ENCODE results near the gene PROSER2. TPM values are rescaled to one million over a fixed set of nuclear protein-coding genes. Genes with fewer than 3 reads are reported as not detected.
A peak's percentile ranks its signal among the peaks of the same experiment; 100 is the strongest.

PROSER2 gene, protein sequence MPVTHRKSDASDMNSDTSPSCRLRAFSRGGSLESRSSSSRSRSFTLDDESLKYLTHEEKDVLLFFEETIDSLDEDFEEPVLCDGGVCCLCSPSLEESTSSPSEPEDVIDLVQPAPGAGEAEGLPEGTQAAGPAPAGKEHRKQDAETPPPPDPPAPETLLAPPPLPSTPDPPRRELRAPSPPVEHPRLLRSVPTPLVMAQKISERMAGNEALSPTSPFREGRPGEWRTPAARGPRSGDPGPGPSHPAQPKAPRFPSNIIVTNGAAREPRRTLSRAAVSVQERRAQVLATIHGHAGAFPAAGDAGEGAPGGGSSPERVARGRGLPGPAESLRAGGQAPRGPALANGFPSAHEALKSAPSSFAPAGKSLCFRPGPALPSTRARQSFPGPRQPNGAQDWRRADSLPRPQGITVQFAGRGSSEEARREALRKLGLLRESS
- 0.07 TPM in 1 of 2 replicates, not detected in the other for total RNA-seq
- total RNA-seq (2013): 0.63 TPM
- 0.10 TPM in 1 of 2 replicates, not detected in the other for polyA plus RNA-seq
- polyA minus RNA-seq: 0.57 TPM in 1 of 2 replicates, not detected in the other

DNA sequence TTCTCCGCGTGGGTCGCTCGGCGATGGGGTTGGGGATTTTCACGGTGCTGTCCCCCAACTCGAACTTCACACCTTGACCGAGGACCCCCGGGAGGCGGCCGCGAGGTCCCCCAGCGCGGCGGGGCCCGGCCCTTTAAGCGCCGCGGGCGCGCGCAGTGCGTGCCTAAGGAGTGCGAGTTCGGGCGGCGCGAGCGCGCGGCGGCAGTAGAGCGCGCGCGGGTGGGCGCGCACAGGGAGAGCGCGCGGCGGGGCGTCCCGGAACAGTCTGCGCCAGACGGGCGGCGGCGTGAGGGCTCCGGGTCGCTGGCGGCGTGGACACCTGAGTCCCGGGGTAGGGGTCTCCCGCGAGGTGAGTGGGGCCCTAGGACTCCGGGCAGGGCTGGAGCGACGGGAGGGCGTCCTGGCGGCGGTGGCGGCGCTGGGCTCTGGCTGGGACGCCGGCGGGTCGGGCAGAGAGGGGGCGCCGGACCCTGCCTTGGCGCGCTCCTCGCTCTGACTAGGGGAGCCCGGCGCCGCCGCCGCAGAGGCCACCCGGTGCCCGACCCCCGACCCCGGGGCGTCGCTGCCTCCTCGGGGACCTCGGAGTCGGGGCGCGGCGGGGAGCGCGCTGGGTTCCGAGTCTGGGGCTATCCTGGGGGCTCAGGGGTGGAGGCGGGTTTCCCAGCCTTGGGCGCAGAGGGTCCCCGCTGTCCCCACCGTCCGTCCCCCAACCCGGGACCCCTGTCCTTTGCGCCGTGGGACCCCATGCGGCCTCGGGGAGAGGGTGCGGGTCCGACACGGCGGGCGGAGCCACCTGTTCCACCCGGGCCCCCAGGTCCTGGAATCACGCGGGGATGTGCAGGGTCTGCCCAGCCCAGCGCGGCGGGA lies at the start of gene PROSER2:
Gene PROSER2 (plus strand): TSS at position 235 of the 867 bp plus-strand sequence. CDS start 28,722 bp downstream, outside the sequence.
- no peaks in the 10 kb centered on the region for H3K9me3 Mint-ChIP-seq (ENCODE audit: insufficient read depth)
- no peak for TF ChIP-seq EZH2 (IDR thresholded peaks at IDR 0.05; ENCODE audit: borderline replicate concordance, insufficient read depth, low read depth, low read length, poor library complexity, severe bottlenecking)
- TF ChIP-seq, protein P1, sequence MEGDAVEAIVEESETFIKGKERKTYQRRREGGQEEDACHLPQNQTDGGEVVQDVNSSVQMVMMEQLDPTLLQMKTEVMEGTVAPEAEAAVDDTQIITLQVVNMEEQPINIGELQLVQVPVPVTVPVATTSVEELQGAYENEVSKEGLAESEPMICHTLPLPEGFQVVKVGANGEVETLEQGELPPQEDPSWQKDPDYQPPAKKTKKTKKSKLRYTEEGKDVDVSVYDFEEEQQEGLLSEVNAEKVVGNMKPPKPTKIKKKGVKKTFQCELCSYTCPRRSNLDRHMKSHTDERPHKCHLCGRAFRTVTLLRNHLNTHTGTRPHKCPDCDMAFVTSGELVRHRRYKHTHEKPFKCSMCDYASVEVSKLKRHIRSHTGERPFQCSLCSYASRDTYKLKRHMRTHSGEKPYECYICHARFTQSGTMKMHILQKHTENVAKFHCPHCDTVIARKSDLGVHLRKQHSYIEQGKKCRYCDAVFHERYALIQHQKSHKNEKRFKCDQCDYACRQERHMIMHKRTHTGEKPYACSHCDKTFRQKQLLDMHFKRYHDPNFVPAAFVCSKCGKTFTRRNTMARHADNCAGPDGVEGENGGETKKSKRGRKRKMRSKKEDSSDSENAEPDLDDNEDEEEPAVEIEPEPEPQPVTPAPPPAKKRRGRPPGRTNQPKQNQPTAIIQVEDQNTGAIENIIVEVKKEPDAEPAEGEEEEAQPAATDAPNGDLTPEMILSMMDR (IDR thresholded peaks at IDR 0.05): no peak
- Histone ChIP-seq H3K9ac (ENCODE audit: low read length) (peak within 1 kb of the TSS; percentile 37), H3K36me3 (replicated peaks in 1 of 2; ENCODE audit: control extremely low read depth in 1 of 2, control insufficient read depth in 1 of 2, extremely low read depth in 1 of 2, insufficient read depth in 2 of 2, low read length in 1 of 2) (no peaks in the 10 kb centered on the region), H3K9me3 (ENCODE audit: control extremely low read depth in 1 of 3, control insufficient read depth in 2 of 3, insufficient read depth in 1 of 3, low read length in 2 of 3) (no peaks in the 10 kb centered on the region), H3K27me3 (replicated peaks in 1 of 4; ENCODE audit: control extremely low read depth in 1 of 4, control insufficient read depth in 3 of 4, insufficient read depth in 4 of 4, low read length in 3 of 4) (peaks cover 0 to 15% (median 9%) of the 10 kb centered on the region in 4 experiments), H4K20me1 (ENCODE audit: control insufficient read depth, insufficient read depth, low read length, poor library complexity, severe bottlenecking) (no peaks in the 10 kb centered on the region), H3K4me3 (ENCODE audit: control extremely low read depth in 1 of 5, extremely low read depth in 1 of 5, insufficient read depth in 1 of 5, low read depth in 2 of 5, low read length in 4 of 5) (peak within 1 kb of the TSS in 4 of 5 experiments; percentile 11 to 42 (median 33)), H3K4me2 (replicated peaks; ENCODE audit: low read depth, low read length, poor library complexity, severe bottlenecking) (peak within 1 kb of the TSS; percentile 76), H3K79me2 (ENCODE audit: control insufficient read depth, insufficient read depth, low read length) (no peaks in the 10 kb centered on the region), H3K27ac (ENCODE audit: low read length in 2 of 2) (no peak within 1 kb of the TSS), H2AFZ (ENCODE audit: insufficient read depth, low read depth, low read length, poor library complexity, severe bottlenecking) (peak within 1 kb of the TSS; percentile 58), H3K4me1 (ENCODE audit: control insufficient read depth in 2 of 2, insufficient read depth in 2 of 2, low read length in 2 of 2) (peaks cover 4 to 9% of the 10 kb centered on the region in 2 donors)
- WGBS (ENCODE audit: insufficient coverage): under 1% methylated on average over 114 of the region's 114 CpGs
- peak; percentile 53 for ATAC-seq (ENCODE audit: low read depth)
- DNase-seq: peak; percentile 56
- ChIA-PET POLR2A (no interaction called here), CTCF (interaction anchor here (1.1 kb wide), 1 partner anchor 14 kb away, joined by 3 read pairs; no protein-coding TSS in a partner anchor)
- intact Hi-C loops (cut with micrococcal nuclease): no loop called here
- H3K27ac Mint-ChIP-seq: no peak within 1 kb of the TSS
- peak within 1 kb of the TSS; percentile 76 for H3K4me3 Mint-ChIP-seq
- H3K27me3 Mint-ChIP-seq: peaks cover 43% of the 10 kb centered on the region
- peaks cover 7% of the 10 kb centered on the region for H3K4me1 Mint-ChIP-seq
